Stimulated activated CD4-positive, alpha-beta T cell treated with anti-CD3 and anti-CD28 coated beads, Interleukin-12 subunit alpha, Interleukin-12 subunit beta, amount 100 ng/mL, for 48 hours (primary cell): ENCODE data around the gene BCL6B.
"Not testable (repeated sequence)": the region's sequence is repeated elsewhere in the genome, so short reads cannot be mapped to it uniquely, and the experiment has no call there.

Experiments
- DNase-seq, 3 donors: peaks; one replicate each; pipeline ENCODE4 v3.0.0-alpha.2; 2020; ENCODE audit warnings: low read depth in 2 of 3, low spot score in 1 of 3

BCL6B gene

DNA sequence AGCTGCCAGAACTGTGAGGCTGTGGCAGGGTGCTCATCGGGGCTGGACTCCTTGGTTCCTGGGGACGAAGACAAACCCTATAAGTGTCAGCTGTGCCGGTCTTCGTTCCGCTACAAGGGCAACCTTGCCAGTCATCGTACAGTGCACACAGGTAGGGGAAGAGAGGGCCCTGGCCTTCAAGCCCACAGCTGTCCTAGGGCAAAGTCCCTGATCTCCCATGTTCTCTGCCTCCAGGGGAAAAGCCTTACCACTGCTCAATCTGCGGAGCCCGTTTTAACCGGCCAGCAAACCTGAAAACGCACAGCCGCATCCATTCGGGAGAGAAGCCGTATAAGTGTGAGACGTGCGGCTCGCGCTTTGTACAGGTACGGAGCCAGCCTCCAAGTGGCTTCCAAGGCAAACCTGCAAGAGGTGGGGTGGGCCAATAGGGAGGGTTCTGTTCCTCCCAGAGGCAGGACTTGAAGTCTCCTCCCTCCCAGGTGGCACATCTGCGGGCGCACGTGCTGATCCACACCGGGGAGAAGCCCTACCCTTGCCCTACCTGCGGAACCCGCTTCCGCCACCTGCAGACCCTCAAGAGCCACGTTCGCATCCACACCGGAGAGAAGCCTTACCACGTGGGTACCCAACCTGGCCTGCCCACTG lies 3.7 kb downstream of the BCL6B start:
- DNase-seq = no peak

GRCh38 chr17:7027335-7027734 lies 4.5 kb downstream of the BCL6B start:
- DNase-seq = no peak

- DNase-seq = no peak
Measured at GRCh38 chr17:7029096-7029495, 6.2 kb downstream of the BCL6B start.

- no peak for DNase-seq
Measured at GRCh38 chr17:7029659-7030058, 6.8 kb downstream of the BCL6B start.

- DNase-seq = no peak
Measured at GRCh38 chr17:7034955-7035590, 12.2 kb downstream of the BCL6B start.

DNA sequence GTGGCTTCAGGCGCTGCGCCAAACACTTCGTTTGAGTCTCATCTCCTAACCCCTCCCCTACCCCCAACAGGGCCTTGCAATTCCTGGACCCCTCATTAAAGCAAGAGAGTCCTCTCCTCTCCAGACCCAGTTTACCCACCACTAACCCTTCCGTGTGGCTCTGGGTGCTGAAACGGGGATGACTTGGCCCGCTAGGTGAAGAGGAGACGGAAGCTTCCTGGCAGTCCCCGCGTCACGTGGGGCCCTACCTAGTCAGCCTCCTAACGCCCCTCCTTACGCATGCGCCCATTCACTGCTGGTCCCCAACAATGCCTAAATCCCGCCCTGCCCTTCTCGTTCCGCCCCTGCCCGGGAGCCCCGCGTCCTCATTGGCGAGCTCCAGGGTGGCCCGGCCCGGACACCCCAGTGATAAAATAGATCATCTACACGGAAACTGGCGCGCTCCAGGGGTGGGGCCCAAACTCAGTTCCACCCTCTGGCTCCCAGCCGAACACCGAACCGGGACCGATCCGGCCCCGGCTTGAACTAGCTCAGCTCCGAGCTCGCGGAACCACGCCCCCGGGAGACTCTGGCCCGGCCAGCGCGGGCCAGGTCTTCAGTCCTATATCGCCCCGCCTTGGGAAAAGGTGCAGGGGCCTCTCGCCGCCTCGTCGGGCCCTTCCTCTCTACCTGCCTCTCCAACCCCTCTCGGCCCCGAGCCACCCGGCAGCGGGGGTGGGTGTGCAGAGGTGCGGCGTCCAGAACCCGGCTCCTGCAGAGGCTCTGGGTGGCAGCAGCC lies 12.9 kb downstream of the BCL6B start, which contains the start of gene SLC16A13:
SLC16A13 (plus strand) TSS at position 425 of the 778 bp plus-strand sequence. CDS start 368 bp downstream, outside the sequence.
- peak; percentile 96 to 98 (median 96) for DNase-seq

- no peak for DNase-seq
Measured at GRCh38 chr17:7038025-7038862, 15.4 kb downstream of the BCL6B start.

DNA sequence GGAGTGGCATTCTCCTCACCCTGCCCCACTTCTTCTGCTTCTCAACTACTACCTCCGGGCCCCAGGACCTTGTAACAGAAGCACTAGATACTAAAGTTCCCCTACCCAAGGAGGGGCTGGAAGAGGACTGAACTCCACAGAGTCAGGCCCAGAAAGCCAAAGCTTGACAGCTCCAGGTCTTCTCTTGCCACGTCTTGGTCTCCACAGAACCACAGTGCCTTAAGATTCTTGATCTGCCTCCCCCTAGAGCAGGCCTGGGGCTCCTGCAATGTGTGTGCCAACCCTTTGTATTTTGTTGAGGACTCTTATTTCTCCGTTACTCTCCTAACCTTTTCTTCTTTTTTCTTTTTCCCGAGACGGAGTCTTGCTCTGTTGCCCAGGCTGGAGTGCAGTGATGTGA lies 17.0 kb downstream of the BCL6B start:
- DNase-seq = no peak

GRCh38 chr17:7041607-7042500 lies 19.0 kb downstream of the BCL6B start:
- DNase-seq = no peak

GRCh38 chr17:7042501-7043181 lies 19.8 kb downstream of the BCL6B start:
- DNase-seq = no peak

DNA sequence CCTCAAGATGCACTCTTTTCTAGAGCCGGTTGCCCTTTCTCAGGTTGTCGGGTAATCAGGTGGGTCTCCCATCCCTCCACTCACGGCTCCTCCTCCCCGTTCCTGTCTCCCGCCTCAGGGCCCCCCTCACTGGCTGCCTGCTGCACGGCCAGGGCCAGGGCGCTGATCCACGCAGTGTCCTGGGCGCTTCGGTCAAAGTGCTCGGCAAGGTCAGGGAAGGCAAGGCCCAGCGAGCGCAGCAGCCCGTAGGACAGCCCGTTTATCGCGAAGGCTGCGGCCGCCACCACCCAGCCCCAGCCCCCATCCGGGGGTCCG lies 20.3 kb downstream of the BCL6B start:
- DNase-seq = no peak

GRCh38 chr17:7043497-7044198 lies 20.8 kb downstream of the BCL6B start, which contains the start of gene SLC16A11:
TSS of gene SLC16A11 (minus strand) at chr17:7044092. CDS start at chr17:7043513, 579 bp downstream.
- no peak for DNase-seq

DNA sequence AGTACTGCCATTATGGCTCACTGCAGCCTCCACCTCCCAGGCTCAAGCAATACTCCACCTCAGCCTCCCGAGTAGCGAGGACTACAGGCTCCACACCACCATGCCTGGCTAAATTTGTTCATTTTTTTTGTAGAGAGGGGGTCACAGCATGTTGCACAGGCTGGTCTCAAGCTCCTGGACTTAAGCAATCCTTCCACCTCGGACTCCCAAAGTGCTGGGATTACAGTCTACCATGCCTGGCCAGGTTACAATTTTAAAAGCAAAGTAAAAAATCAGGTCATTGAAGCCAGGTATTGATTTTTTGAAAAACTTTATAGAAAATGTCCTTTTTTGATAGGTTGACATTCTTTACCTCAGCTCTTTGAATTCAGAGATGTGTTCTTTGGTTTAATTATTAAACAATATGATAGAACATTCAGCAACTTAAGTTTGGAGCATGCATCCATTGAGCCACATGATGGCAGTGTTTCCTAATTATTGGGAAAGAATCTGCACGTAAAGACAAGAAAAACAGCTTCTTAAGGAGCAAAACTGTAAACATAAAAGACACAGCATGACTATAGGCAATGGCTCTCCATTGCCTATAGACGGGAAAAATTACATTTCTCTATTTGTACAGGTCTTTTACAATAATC lies 22.8 kb downstream of the BCL6B start:
- DNase-seq = no peak

DNA sequence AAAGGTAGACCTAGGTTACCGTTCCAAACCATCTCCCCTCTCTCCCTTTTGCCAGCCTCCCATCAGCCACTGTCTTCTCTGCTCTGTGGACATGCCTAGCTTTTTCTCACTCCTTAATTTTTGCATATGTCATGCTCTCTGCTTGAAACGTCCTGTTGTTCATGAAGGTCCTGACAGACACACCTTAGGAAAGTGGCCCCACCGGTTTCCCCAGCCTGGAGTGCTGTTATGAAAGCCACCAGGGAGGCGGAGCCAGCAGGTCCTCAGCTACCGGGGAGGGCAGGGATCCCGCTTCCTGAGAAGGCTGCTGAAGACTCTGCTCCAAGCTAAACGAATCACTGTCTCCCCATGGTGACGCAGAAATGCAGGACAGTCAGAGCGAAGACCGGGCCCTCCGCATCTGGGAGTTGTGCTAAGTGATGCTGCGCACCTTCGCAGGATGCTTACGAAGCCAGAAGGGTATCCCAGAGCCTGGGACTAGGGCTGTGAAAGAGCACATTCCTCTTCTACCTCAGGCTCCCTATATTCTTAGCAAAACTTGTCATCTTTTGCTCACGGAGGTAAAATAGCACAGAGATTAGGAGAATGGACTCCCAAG lies 23.4 kb downstream of the BCL6B start:
- DNase-seq = no peak

- DNase-seq = not testable (repeated sequence)
Measured at GRCh38 chr17:7046725-7047397, 24.0 kb downstream of the BCL6B start.

DNA sequence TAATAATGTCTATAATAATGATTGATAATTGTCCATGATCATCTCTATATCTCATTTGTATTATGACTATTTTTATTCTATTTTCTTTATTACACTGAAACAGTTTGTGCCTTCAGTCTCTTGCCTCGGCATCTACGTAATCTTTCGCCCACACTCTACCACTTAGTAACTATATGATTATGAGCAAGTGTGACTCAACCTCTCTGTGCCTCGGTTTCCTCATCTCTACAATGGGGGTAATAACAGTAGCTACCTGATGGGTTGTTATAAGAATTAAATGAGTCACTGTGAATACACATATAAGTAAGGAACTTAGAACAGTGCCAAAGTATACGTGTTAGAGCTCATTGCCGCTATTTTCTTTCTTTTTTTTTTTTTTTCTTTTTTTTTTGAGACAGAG lies 24.7 kb downstream of the BCL6B start:
- peak in 1 of 3 donors; percentile 22 for DNase-seq

- DNase-seq = no peak
Measured at GRCh38 chr17:7048968-7049367, 26.1 kb downstream of the BCL6B start.

- not testable (repeated sequence) for DNase-seq
Measured at GRCh38 chr17:7050583-7050982, 27.7 kb downstream of the BCL6B start.
